K562 (cell line): Measurements from ENCODE around the gene AZGP1. TPM values are rescaled to one million over a fixed set of nuclear protein-coding genes. Genes with fewer than 3 reads are reported as not detected.

Experiments
- FIP1L1 ChIP-seq: fragments of 200-400 bp; formaldehyde crosslinking; IDR thresholded peaks from 2 replicates; pipeline ENCODE4 v1.6.1; 2018; ENCODE audit warnings: mild to moderate bottlenecking, low read depth, low read length; ENCODE audit not compliant: poor library complexity, severe bottlenecking
- POLR2H ChIP-seq: IDR thresholded peaks from 2 replicates; pipeline ENCODE4 v1.6.1; 2016; ENCODE audit warnings: missing genetic modification characterization, low read depth, mild to moderate bottlenecking, control low read depth, missing compliant biosample characterization, moderate library complexity
- RERE ChIP-seq: sonication (generic); formaldehyde crosslinking; IDR thresholded peaks from 2 replicates; pipeline ENCODE4 v1.8.0; 2023; ENCODE audit warnings: missing genetic modification reagents, mild to moderate bottlenecking, borderline replicate concordance
- SAFB2 ChIP-seq: fragments of 200-400 bp; formaldehyde crosslinking; IDR thresholded peaks from 2 replicates; pipeline ENCODE4 v1.6.1; 2018; ENCODE audit warnings: borderline replicate concordance, low read length, low read depth, moderate library complexity; ENCODE audit not compliant: severe bottlenecking
- SMAD4 ChIP-seq: fragments of 250-450 bp; sonication (Bioruptor Pico); conservative IDR thresholded peaks from 2 replicates; pipeline ENCODE4 v1.8.0; 2021; ENCODE audit warnings: inconsistent platforms, mild to moderate bottlenecking, moderate library complexity
- SOX6 ChIP-seq: fragments of 450-650 bp; IDR thresholded peaks from 2 replicates; pipeline ENCODE4 v1.6.1; 2014; ENCODE audit warnings: mild to moderate bottlenecking
- ZBTB1 ChIP-seq: sonication (generic); formaldehyde crosslinking; IDR thresholded peaks from 2 replicates; pipeline ENCODE4 v1.8.1; 2023; ENCODE audit warnings: missing genetic modification reagents, low read depth, mild to moderate bottlenecking, borderline replicate concordance
- ZFPM2 ChIP-seq: fragments of 250-450 bp; sonication (Bioruptor Pico); IDR thresholded peaks from 2 replicates; pipeline ENCODE4 v1.5.1; 2022; ENCODE audit warnings: mild to moderate bottlenecking
- ZHX1 ChIP-seq: fragments of 150-350 bp; conservative IDR thresholded peaks from 2 replicates; pipeline ENCODE4 v1.6.1; 2014; ENCODE audit warnings: low read length
- ZNF586 ChIP-seq: fragments of 450-650 bp; formaldehyde crosslinking; conservative IDR thresholded peaks from 2 replicates; pipeline ENCODE4 v1.4.0; 2020; ENCODE audit warnings: mild to moderate bottlenecking, moderate library complexity
- ZNF830 ChIP-seq: fragments of 250-450 bp; sonication (Bioruptor Pico); IDR thresholded peaks from 2 replicates; pipeline ENCODE4 v1.5.0; 2021; ENCODE audit warnings: mild to moderate bottlenecking
- polyA plus RNA-seq, 8 experiments: library from polyadenylated mRNA; depleted of rRNA in 4 of 8; stranded (reverse) in 5 of 8; unstranded in 3 of 8; fragments of >200 nt; fragmentation: Nextera tagmentation in 2 of 8; fragmentation: Illumina TruSeq in 1 of 8; extraction: Ambion mirVana in 2 of 8; extraction: Trizol in 1 of 8; gene quantifications; 2 replicates each; pipeline versions ENCODE4 v1.2.1 to v1.2.3, GENCODE V29; 2011 to 2014; ENCODE audit warnings: inconsistent platforms in 1 of 8, missing spikeins in 1 of 8
- total RNA-seq, 7 experiments: library from RNA; depleted of rRNA in 6 of 7; stranded (reverse); fragments of >200 nt in 6 of 7; fragmentation: Illumina TruSeq in 2 of 7; extraction: Trizol in 2 of 7; gene quantifications; 2 replicates each; pipeline versions ENCODE4 v1.2.1 to v1.2.3, GENCODE V29; 2011 to 2021; ENCODE audit warnings: low replicate concordance in 1 of 7
- TF ChIP-seq, protein P1 (sequence below): fragments of 450-650 bp; formaldehyde crosslinking; IDR thresholded peaks from 2 replicates; pipeline ENCODE4 v1.4.0; 2022; ENCODE audit warnings: missing genetic modification characterization
- TF ChIP-seq, protein P2 (sequence below): fragments of 450-650 bp; IDR thresholded peaks from 2 replicates; pipeline ENCODE4 v1.6.1; 2016
- TF ChIP-seq, protein P3 (sequence below): fragments of 250-450 bp; sonication (Bioruptor Pico); IDR thresholded peaks from 2 replicates; pipeline ENCODE4 v1.8.0; 2021; ENCODE audit warnings: moderate library complexity, mild to moderate bottlenecking, inconsistent platforms

Gene AZGP1
- total and polyA plus RNA-seq, 9 of the 15 experiments (the other 6 are each of a cell fraction or from before 2014, with no cell fraction given) = 0.18 to 0.53 TPM; not detected in 7

GRCh38 chr7:99918959-99919813, 56.6 kb downstream of the AZGP1 start, which contains the start of gene TRIM4 (continued):
- TF ChIP-seq RERE (CRISPR knock-in tag) (0 out of 2 replicates have a peak, but pooled peaks have one; percentile 51), SAFB2 (no peak), POLR2H (tag) (peak; percentile 88), SMAD4 (CRISPR knock-in tag) (peak; percentile 26), SOX6 (no peak; the same call in 1 of the 2 replicates), ZHX1 (no peak), FIP1L1 (peak; percentile 59), ZBTB1 (peak; percentile 80; the same call in 1 of the 2 replicates), ZFPM2 (peak; percentile 71; the same call in 1 of the 2 replicates), ZNF830 (CRISPR knock-in tag) (no peak), ZNF586 (CRISPR knock-in tag) (no peak)
- TF ChIP-seq, protein P1, sequence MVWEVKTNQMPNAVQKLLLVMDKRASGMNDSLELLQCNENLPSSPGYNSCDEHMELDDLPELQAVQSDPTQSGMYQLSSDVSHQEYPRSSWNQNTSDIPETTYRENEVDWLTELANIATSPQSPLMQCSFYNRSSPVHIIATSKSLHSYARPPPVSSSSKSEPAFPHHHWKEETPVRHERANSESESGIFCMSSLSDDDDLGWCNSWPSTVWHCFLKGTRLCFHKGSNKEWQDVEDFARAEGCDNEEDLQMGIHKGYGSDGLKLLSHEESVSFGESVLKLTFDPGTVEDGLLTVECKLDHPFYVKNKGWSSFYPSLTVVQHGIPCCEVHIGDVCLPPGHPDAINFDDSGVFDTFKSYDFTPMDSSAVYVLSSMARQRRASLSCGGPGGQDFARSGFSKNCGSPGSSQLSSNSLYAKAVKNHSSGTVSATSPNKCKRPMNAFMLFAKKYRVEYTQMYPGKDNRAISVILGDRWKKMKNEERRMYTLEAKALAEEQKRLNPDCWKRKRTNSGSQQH (CRISPR knock-in tag) = peak; percentile 60; the same call in 1 of the 2 replicates
- TF ChIP-seq, protein P2, sequence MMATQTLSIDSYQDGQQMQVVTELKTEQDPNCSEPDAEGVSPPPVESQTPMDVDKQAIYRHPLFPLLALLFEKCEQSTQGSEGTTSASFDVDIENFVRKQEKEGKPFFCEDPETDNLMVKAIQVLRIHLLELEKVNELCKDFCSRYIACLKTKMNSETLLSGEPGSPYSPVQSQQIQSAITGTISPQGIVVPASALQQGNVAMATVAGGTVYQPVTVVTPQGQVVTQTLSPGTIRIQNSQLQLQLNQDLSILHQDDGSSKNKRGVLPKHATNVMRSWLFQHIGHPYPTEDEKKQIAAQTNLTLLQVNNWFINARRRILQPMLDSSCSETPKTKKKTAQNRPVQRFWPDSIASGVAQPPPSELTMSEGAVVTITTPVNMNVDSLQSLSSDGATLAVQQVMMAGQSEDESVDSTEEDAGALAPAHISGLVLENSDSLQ = peak; percentile 89
- TF ChIP-seq, protein P3, sequence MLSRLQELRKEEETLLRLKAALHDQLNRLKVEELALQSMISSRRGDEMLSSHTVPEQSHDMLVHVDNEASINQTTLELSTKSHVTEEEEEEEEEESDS (CRISPR knock-in tag) = no peak
